ENCODE data around the gene HPSE2. TPM values are rescaled to one million over a fixed set of nuclear protein-coding genes. Genes with fewer than 3 reads are reported as not detected.

Gene HPSE2
- total RNA-seq, 4 donors from 2014 or later = 0.57 to 3.6 (median 1.5) TPM

- no peak overlapping the region for H3K4me3 ChIP-seq (ENCODE audit: low read depth, poor library complexity, severe bottlenecking)
- no peak for DNase-seq (ENCODE audit: low spot score in 2 of 2)
- intact Hi-C loops (cut with DNase I; ENCODE audit: low total_unique reads) = no loop called here
- TF ChIP-seq POLR2A (IDR thresholded peaks at IDR 0.05) (no peak), CTCF (IDR thresholded peaks at IDR 0.05) (no peak)
- 73 to 83% methylated on average over 2 of the region's 2 CpGs for WGBS, 2 donors
These were observed 649.6 kb downstream of the HPSE2 start for GRCh38 chr10:98586096-98586495.

GRCh38 chr10:98582363-98582762 lies 653.3 kb downstream of the HPSE2 start:
- intact Hi-C loops (cut with DNase I; ENCODE audit: low total_unique reads) = no loop called here
- 29 to 31% methylated on average over 2 of the region's 2 CpGs for WGBS, 2 donors

DNA sequence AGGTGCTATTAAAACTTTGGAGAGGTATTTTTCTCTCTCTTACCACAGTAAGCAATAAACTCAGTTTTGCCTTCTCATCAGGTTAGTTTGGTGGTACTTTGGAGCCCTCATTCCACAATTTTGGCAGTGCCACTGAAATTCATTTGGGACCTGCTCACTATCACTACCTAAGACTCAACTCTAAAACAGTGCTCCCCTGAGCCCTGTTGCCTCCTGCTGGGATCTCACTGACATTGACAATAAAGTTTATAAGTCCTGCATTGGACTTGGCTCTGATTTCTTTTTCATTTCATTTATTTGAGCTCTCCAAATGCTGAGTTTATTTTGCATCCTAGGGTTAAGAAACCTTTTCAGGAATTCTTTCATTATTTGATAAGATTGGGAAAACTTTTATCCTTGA lies 658.1 kb downstream of the HPSE2 start:
- no peak for DNase-seq (ENCODE audit: low spot score in 2 of 2)
- intact Hi-C loops (cut with DNase I; ENCODE audit: low total_unique reads) = no loop called here
- TF ChIP-seq CTCF (IDR thresholded peaks at IDR 0.05) = no peak
- TF ChIP-seq POLR2A (IDR thresholded peaks at IDR 0.05) = no peak

More at GRCh38 chr10:98582363-98582762, 653.3 kb downstream of the HPSE2 start:
- H3K4me3 ChIP-seq (ENCODE audit: low read depth, poor library complexity, severe bottlenecking) = no peak overlapping the region
- TF ChIP-seq POLR2A (IDR thresholded peaks at IDR 0.05) = no peak
- no peak for TF ChIP-seq CTCF (IDR thresholded peaks at IDR 0.05)
- no peak for DNase-seq (ENCODE audit: low spot score in 2 of 2)

GRCh38 chr10:98577168-98577567 lies 658.5 kb downstream of the HPSE2 start:
- intact Hi-C loops (cut with DNase I; ENCODE audit: low total_unique reads) = no loop called here
- H3K4me3 ChIP-seq (ENCODE audit: low read depth, poor library complexity, severe bottlenecking) = no peak overlapping the region
- TF ChIP-seq POLR2A (IDR thresholded peaks at IDR 0.05) = no peak
- no peak for DNase-seq (ENCODE audit: low spot score in 2 of 2)

More for the DNA sequence above, 658.1 kb downstream of the HPSE2 start:
- no peak overlapping the region for H3K4me3 ChIP-seq (ENCODE audit: low read depth, poor library complexity, severe bottlenecking)

DNA sequence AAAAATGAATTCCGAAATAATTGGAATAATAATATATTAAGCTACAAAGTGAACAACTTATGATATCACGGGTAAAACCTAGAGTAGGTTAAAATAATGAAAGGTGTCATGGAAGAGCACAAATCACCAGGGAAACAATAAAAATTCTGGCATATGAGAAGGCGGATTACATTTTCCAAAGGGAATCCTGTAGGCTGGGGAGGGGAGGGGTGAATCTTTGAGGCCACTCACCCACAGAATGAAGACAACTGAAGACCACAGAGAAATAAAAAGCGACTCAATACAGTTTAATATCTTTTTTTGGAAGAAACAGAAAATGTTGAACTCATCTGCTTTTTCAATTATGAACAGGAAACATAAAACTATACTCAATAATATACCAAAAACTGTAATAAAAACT lies 659.6 kb downstream of the HPSE2 start:
- no peak overlapping the region for H3K4me3 ChIP-seq (ENCODE audit: low read depth, poor library complexity, severe bottlenecking)
- intact Hi-C loops (cut with DNase I; ENCODE audit: low total_unique reads) = no loop called here
- TF ChIP-seq CTCF (IDR thresholded peaks at IDR 0.05) = no peak
- no peak for TF ChIP-seq POLR2A (IDR thresholded peaks at IDR 0.05)
- DNase-seq (ENCODE audit: low spot score in 2 of 2) = no peak
- 59 to 65% methylated on average over 4 of the region's 4 CpGs for WGBS, 2 donors

- intact Hi-C loops (cut with DNase I; ENCODE audit: low total_unique reads) = no loop called here
- DNase-seq (ENCODE audit: low spot score in 2 of 2) = no peak
- 63 to 68% methylated on average over 5 of the region's 5 CpGs for WGBS, 2 donors
- TF ChIP-seq CTCF (IDR thresholded peaks at IDR 0.05) (no peak), POLR2A (IDR thresholded peaks at IDR 0.05) (no peak)
- H3K4me3 ChIP-seq (ENCODE audit: low read depth, poor library complexity, severe bottlenecking) = no peak overlapping the region
These were observed 663.1 kb downstream of the HPSE2 start for GRCh38 chr10:98572594-98572993.
